Right ventricle myocardium inferior (tissue), 1 donor: Measurements from ENCODE around the gene OR51I1. TPM values are rescaled to one million over a fixed set of nuclear protein-coding genes. Genes with fewer than 3 reads are reported as not detected.

Experiments used
- ATAC-seq: fragments of 200-7000 bp; cut with Tn5 transposase; one replicate; pipeline ENCODE4 v1.9.1; 2020; ENCODE audit warnings: mild to moderate bottlenecking, moderate library complexity
- DNase-seq: peaks from one replicate; pipeline ENCODE4 v3.0.0; 2021; ENCODE audit errors: missing footprints
- intact Hi-C: fragments of 100-400 bp; cut with DNase I; formaldehyde crosslinking; loops from one replicate; pipeline ENCODE4 v1.11.0; 2022
- long read RNA-seq: library from polyadenylated mRNA; unstranded; transcript quantifications from one replicate; pipeline ENCODE4 v2.0.0, GENCODE V29; 2021
- total RNA-seq: library from RNA; stranded (reverse); fragmentation: NEBNext Ultra II Directional; extraction: Animal tissue kit (Norgen Biotek cat#: 25700); gene quantifications from one replicate; pipeline ENCODE4 v1.2.1, GENCODE V29; 2021
- donor health status: DM: no; HTN: yes; CAD: no; lungs with severe emphysema.

The OR51I1 gene
- total RNA-seq, result not detected
- long read RNA-seq, result 0 reads

- intact Hi-C loops, result no loop called here
- DNase-seq, result no peak
- no peak for ATAC-seq
Observed at GRCh38 chr11:5441414-5441813, at the start of gene OR51I1. TSS of gene OR51I1 (minus strand) at chr11:5441514. CDS start at chr11:5441514, 0 bp downstream.

- intact Hi-C loops, result no loop called here
- ATAC-seq, result no peak
- DNase-seq, result no peak
Observed at GRCh38 chr11:5489576-5490357, 48.5 kb upstream of the OR51I1 start.

GRCh38 chr11:5488798-5489399, 47.6 kb upstream of the OR51I1 start:
- ATAC-seq, result no peak
- intact Hi-C loops, result no loop called here
- no peak for DNase-seq

- DNase-seq (no peak), ATAC-seq (no peak)
- intact Hi-C loops, result no loop called here
Observed at GRCh38 chr11:5488385-5488784, 47.1 kb upstream of the OR51I1 start, which contains the start of gene OR52D1. TSS of gene OR52D1 (plus strand) at chr11:5488685. CDS start at chr11:5488707, 22 bp downstream.

- intact Hi-C loops, result no loop called here
- ATAC-seq (no peak), DNase-seq (no peak)
Observed at GRCh38 chr11:5486421-5486820, 45.1 kb upstream of the OR51I1 start.

GRCh38 chr11:5486003-5486402, 44.7 kb upstream of the OR51I1 start:
- no peak for DNase-seq
- no peak for ATAC-seq
- intact Hi-C loops, result no loop called here

GRCh38 chr11:5476186-5476819, 35.0 kb upstream of the OR51I1 start:
- intact Hi-C loops, result loop anchor here (2.0 kb wide), 1 partner anchor 76 kb away; no protein-coding TSS in a partner anchor
- ATAC-seq (no peak), DNase-seq (no peak)

GRCh38 chr11:5473921-5474320, 32.6 kb upstream of the OR51I1 start:
- ATAC-seq, result no peak
- no peak for DNase-seq
- intact Hi-C loops, result loop anchor here (2.0 kb wide), 1 partner anchor 335 kb away; the partner anchor contains the start of gene OR52N2

GRCh38 chr11:5467527-5467926, 26.2 kb upstream of the OR51I1 start:
- ATAC-seq (no peak), DNase-seq (no peak)
- intact Hi-C loops, result no loop called here

GRCh38 chr11:5460983-5461621, 19.8 kb upstream of the OR51I1 start:
- intact Hi-C loops, result no loop called here
- ATAC-seq (no peak), DNase-seq (no peak)

GRCh38 chr11:5449432-5449831, 8.1 kb upstream of the OR51I1 start:
- ATAC-seq, result no peak
- no peak for DNase-seq
- intact Hi-C loops, result no loop called here

GRCh38 chr11:5449023-5449422, 7.7 kb upstream of the OR51I1 start, which contains the start of gene OR51I2:
TSS of gene OR51I2 (plus strand) at chr11:5449323. CDS start at chr11:5453489, 4,166 bp downstream.
- intact Hi-C loops, result no loop called here
- DNase-seq, result no peak
- ATAC-seq, result no peak

- ATAC-seq (no peak), DNase-seq (no peak)
- intact Hi-C loops, result no loop called here
Observed at GRCh38 chr11:5443835-5444393, 2.6 kb upstream of the OR51I1 start.

GRCh38 chr11:5423131-5423530, 18.2 kb downstream of the OR51I1 start:
- intact Hi-C loops, result no loop called here
- ATAC-seq, result no peak

GRCh38 chr11:5421811-5422210, 19.5 kb downstream of the OR51I1 start, which contains the start of gene OR51Q1:
TSS of gene OR51Q1 (plus strand) at chr11:5422111. CDS start at chr11:5422201, 90 bp downstream.
- DNase-seq (no peak), ATAC-seq (no peak)
- intact Hi-C loops, result no loop called here

More at GRCh38 chr11:5423131-5423530, 18.2 kb downstream of the OR51I1 start:
- no peak for DNase-seq

GRCh38 chr11:5420993-5421392, 20.3 kb downstream of the OR51I1 start:
- no peak for DNase-seq
- intact Hi-C loops, result no loop called here
- ATAC-seq, result no peak

GRCh38 chr11:5405173-5405572, 36.1 kb downstream of the OR51I1 start:
- intact Hi-C loops, result no loop called here
- ATAC-seq (no peak), DNase-seq (no peak)

GRCh38 chr11:5398936-5399335, 42.4 kb downstream of the OR51I1 start:
- intact Hi-C loops, result no loop called here
- no peak for DNase-seq
- no peak for ATAC-seq

- intact Hi-C loops, result no loop called here
- no peak for ATAC-seq
- DNase-seq, result no peak
Observed at GRCh38 chr11:5394091-5394490, 47.2 kb downstream of the OR51I1 start.
